ENCODE measurements around the gene LIN7C. TPM values are rescaled to one million over a fixed set of nuclear protein-coding genes. Genes with fewer than 3 reads are reported as not detected.
A peak's percentile ranks its signal among the peaks of the same experiment; 100 is the strongest.

The LIN7C gene
- polyA plus RNA-seq, 2 of the 4 experiments (the other 2 are of a cell fraction) = 10.1 to 31.0 TPM

GRCh38 chr11:27468209-27468994 is 38.2 kb downstream of the LIN7C start:
- ChIA-PET CTCF (interaction anchor here (0.7 to 1.1 kb wide), 5 partner anchors 14 to 285 kb away, joined by 3 to 4 read pairs (median 3); no protein-coding TSS in a partner anchor), POLR2A (interaction anchor here (0.7 to 1.5 kb wide), 3 partner anchors 73 to 234 kb away, joined by 4 to 6 read pairs (median 4); no protein-coding TSS in a partner anchor)
- Histone ChIP-seq H3K4me1 (peaks cover 54% of the 10 kb centered on the region), H3K4me2 (peak overlapping the region; percentile 79), H3K9me3 (no peaks in the 10 kb centered on the region), H3K4me3 (peak overlapping the region; percentile 89), H3K27ac (peak overlapping the region; percentile 94 to 98)
- FAIRE-seq (no peak), DNase-seq (ENCODE audit: low read depth in 1 of 2, low spot score in 1 of 2) (peak in 1 of 2 experiments; percentile 58), ATAC-seq (0 out of 6 replicates have a peak, but pooled peaks of 1 of the 2 experiments have one; percentile 2)
- peak; percentile 54; the same call in 1 of the 2 replicates for TF ChIP-seq REST (IDR thresholded peaks at IDR 0.05)
- peak; percentile 29 to 69; a peak in 2 of 4 replicates for TF ChIP-seq CEBPB (IDR thresholded peaks at IDR 0.05)
- peak; percentile 46; the same call in 1 of the 2 replicates for TF ChIP-seq JUNB (IDR thresholded peaks at IDR 0.05)
- no peak for TF ChIP-seq CBX8 (IDR thresholded peaks at IDR 0.05)
- no peak for TF ChIP-seq POLR2A (IDR thresholded peaks at IDR 0.05; ENCODE audit: low read length)
- no peak for TF ChIP-seq FOSL2 (IDR thresholded peaks at IDR 0.05)
- TF ChIP-seq FOSL2 (CRISPR knock-in tag; IDR thresholded peaks at IDR 0.05) = peak; percentile 66
- TF ChIP-seq BHLHE40 (IDR thresholded peaks at IDR 0.05; ENCODE audit: low read depth, low read length) = no peak
- TF ChIP-seq MAX (IDR thresholded peaks at IDR 0.05) = peak; percentile 21; the same call in 1 of the 2 replicates
- WGBS (ENCODE audit: missing lambda C conversion rate) = 1% methylated on average over 5 of the region's 5 CpGs

- 71% methylated on average over 13 of the region's 13 CpGs for WGBS (ENCODE audit: missing lambda C conversion rate)
These were observed 39.2 kb downstream of the LIN7C start for GRCh38 chr11:27467181-27467913.

GRCh38 chr11:27466363-27466762 is 40.2 kb downstream of the LIN7C start:
- no peak overlapping the region for H3K4me3 ChIP-seq
- H3K9me3 ChIP-seq = no peaks in the 10 kb centered on the region
- H3K4me1 ChIP-seq = peaks cover 73% of the 10 kb centered on the region
- CTCF ChIA-PET = interaction anchor here (1.3 to 2.6 kb wide), 2 partner anchors 20 to 283 kb away, joined by 5 to 9 read pairs; no protein-coding TSS in a partner anchor
- DNase-seq (ENCODE audit: low read depth in 1 of 2, low spot score in 1 of 2) = no peak
- no peak for FAIRE-seq
- POLR2A ChIA-PET = interaction anchor here (2.9 kb wide), 1 partner anchor 71 kb away, joined by 12 read pairs; no protein-coding TSS in a partner anchor
- peak overlapping the region; percentile 94 to 98 for H3K27ac ChIP-seq
- 38% methylated on average over 1 of the region's 1 CpG for WGBS (ENCODE audit: missing lambda C conversion rate)
- no peak for ATAC-seq
- peak overlapping the region; percentile 79 for H3K4me2 ChIP-seq
- TF ChIP-seq ZFP36 (IDR thresholded peaks at IDR 0.05; ENCODE audit: borderline replicate concordance, partially characterized antibody) = no peak
- no peak for TF ChIP-seq MYC (IDR thresholded peaks at IDR 0.05; ENCODE audit: borderline replicate concordance, low read length)
- TF ChIP-seq RCOR1 (IDR thresholded peaks at IDR 0.05; ENCODE audit: low read depth, low read length) = no peak
- TF ChIP-seq RFX5 (IDR thresholded peaks at IDR 0.05) = no peak
- TF ChIP-seq MAZ (IDR thresholded peaks at IDR 0.05; ENCODE audit: borderline replicate concordance, low read depth, low read length) = no peak
- no peak for TF ChIP-seq TFCP2L1 (CRISPR knock-in tag; IDR thresholded peaks at IDR 0.05)
- TF ChIP-seq ESRRA (IDR thresholded peaks at IDR 0.05; ENCODE audit: borderline replicate concordance, low read length) = no peak
- TF ChIP-seq MAX (IDR thresholded peaks at IDR 0.05) = no peak
- no peak for TF ChIP-seq ATOH8 (CRISPR knock-in tag; IDR thresholded peaks at IDR 0.05; ENCODE audit: low read depth)
- TF ChIP-seq HOXB5 (CRISPR knock-in tag; IDR thresholded peaks at IDR 0.05) = no peak
- no peak for TF ChIP-seq HOXA7 (CRISPR knock-in tag; IDR thresholded peaks at IDR 0.05)
- no peak for TF ChIP-seq FOSB (CRISPR knock-in tag; IDR thresholded peaks at IDR 0.05)
- no peak for TF ChIP-seq CEBPB (IDR thresholded peaks at IDR 0.05)
- TF ChIP-seq HDAC2 (IDR thresholded peaks at IDR 0.05) = no peak
- TF ChIP-seq E2F6 (IDR thresholded peaks at IDR 0.05; ENCODE audit: borderline replicate concordance, low read depth) = no peak
- TF ChIP-seq ZC3H11A (IDR thresholded peaks at IDR 0.05) = no peak
- no peak for TF ChIP-seq CHD4 (IDR thresholded peaks at IDR 0.05; ENCODE audit: borderline replicate concordance)
- no peak for TF ChIP-seq KDM5A (IDR thresholded peaks at IDR 0.05)

More at GRCh38 chr11:27467181-27467913, 39.2 kb downstream of the LIN7C start:
- H3K4me3 ChIP-seq = peak overlapping the region; percentile 89; the same call in 1 of the 3 replicates
- DNase-seq (ENCODE audit: low read depth in 1 of 2, low spot score in 1 of 2) (peak in 1 of 2 experiments; percentile 46), ATAC-seq (no peak), FAIRE-seq (no peak)
- peak overlapping the region; percentile 94 to 98 for H3K27ac ChIP-seq
- peaks cover 63% of the 10 kb centered on the region for H3K4me1 ChIP-seq
- ChIA-PET CTCF (interaction anchor here (1.1 kb wide), 1 partner anchor 283 kb away, joined by 4 read pairs; no protein-coding TSS in a partner anchor), POLR2A (interaction anchor here (1.5 kb wide), 1 partner anchor 233 kb away, joined by 4 read pairs; no protein-coding TSS in a partner anchor)
- TF ChIP-seq FOSL2 (IDR thresholded peaks at IDR 0.05) = peak; percentile 50; the same call in 1 of the 2 replicates
- peak; percentile 78 for TF ChIP-seq FOSL2 (CRISPR knock-in tag; IDR thresholded peaks at IDR 0.05)
- TF ChIP-seq FOSB (CRISPR knock-in tag; IDR thresholded peaks at IDR 0.05) = no peak
- TF ChIP-seq GATA3 (IDR thresholded peaks at IDR 0.05; ENCODE audit: borderline replicate concordance) = peak; percentile 23; the same call in 1 of the 2 replicates
- 0 out of 2 replicates have a peak, but pooled peaks have one; percentile 22 for TF ChIP-seq JUNB (IDR thresholded peaks at IDR 0.05)
- peak overlapping the region; percentile 79 for H3K4me2 ChIP-seq
- no peaks in the 10 kb centered on the region for H3K9me3 ChIP-seq
